GM12892 (cell line): ENCODE data around the gene NSMF.
"Not testable (repeated sequence)": the region's sequence is repeated elsewhere in the genome, so short reads cannot be mapped to it uniquely, and the experiment has no call there.

ENCODE experiments used
- DNase-seq: peaks from one replicate; pipeline ENCODE4 v3.0.0; 2011; ENCODE audit not compliant: insufficient read length
- FAIRE-seq: peaks from 2 replicates; lab custom pipeline; 2011; peaks lifted over from hg19 to GRCh38; lab: Jason Lieb, UNC
- POLR2A ChIP-seq: IDR thresholded peaks from 2 replicates; pipeline ENCODE4 v1.6.1; 2011; ENCODE audit warnings: low read depth, low read length, control low read depth
- POLR2AphosphoS5 ChIP-seq: IDR thresholded peaks from 2 replicates; pipeline ENCODE4 v1.6.1; 2011; ENCODE audit warnings: low read depth, low read length, control low read depth
- TAF1 ChIP-seq: IDR thresholded peaks from 2 replicates; pipeline ENCODE4 v1.6.1; 2011; ENCODE audit warnings: low read depth, mild to moderate bottlenecking, control low read depth, low read length, borderline replicate concordance

NSMF gene

DNA sequence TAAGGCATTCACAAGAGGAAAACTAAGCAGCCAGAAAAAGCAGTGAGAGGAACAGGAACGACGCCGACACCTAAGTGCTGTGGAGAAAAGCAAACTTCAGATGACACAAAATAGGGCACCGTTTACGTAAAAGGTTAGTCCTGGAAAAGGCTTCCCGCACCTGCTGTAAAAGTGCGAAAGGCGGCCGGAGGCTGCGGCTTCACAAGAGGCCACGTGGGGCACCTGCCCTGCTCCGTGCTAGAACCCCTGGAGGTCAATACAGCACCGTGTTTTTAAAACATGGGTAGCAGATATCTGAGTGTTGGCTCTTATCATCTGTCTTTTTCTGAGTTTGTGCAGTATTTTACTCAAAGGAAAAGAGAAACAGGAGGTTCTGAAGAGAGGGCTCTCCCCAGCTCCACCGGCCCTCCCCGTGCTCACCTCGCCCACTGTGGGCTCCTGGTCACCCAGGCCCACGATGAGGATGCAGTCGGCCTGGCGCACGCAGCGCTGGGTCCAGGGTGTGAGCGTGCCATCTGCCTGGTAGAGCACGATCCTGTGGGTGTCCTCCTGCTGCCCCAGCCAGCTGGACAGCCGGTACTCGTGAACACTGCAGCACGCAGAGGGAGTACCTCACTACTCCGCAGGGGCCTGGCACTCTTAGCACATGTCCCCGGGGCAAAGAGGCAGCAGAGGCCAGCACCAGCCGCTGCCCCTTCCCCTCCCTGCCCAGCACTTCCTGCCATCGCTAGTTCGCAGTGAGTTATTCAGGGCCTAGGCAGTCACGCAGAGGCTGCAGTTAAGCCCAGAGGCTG, 21.0 kb upstream of the NSMF start:
- DNase-seq (no peak), FAIRE-seq (no peak)
- TF ChIP-seq TAF1 (no peak), POLR2A (no peak), POLR2AphosphoS5 (no peak)

DNA sequence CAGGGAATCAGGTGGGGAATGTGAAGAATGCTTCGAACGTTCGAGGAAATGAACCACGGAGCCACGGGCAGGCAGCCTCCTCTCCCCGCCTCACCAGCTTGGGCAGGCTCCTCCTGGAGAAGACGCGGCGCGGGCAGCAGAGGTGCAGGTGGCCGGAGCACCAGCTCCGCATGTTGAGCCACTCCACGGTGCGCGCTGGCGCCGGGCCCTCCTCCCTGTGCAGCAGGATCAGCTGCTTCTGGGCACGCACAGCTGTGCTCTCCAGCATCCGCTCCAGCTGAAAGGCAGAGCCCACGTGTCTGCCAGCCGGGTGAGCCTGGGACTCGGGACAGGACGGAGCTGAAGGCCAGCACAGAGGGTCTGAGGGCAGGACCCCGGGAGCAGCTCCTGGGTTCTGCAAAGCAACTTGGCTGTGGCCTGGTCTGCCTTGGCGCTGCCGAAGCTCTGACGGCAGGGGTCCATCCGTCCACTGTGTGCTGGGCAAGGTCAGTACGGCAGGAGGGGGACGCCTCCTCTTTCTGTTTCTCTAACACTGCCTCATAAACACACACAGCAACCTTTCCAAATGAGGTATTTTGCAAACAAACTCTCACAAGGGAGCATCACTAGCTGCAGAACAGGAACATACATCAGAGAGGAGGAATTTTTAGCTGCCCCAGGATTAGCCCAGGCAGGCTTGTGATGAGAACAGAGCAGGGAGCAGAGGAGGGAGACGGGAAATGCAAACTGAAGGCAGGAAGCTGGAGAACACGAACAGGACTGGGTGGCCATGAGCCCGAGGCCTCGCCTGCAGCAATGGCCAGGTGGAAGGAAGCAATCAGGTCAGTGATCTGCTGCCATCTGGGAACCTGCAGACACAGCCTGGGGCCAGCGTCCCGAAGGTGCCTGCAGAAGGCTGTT, 20.1 kb upstream of the NSMF start:
- FAIRE-seq, result no peak
- DNase-seq, result no peak

DNA sequence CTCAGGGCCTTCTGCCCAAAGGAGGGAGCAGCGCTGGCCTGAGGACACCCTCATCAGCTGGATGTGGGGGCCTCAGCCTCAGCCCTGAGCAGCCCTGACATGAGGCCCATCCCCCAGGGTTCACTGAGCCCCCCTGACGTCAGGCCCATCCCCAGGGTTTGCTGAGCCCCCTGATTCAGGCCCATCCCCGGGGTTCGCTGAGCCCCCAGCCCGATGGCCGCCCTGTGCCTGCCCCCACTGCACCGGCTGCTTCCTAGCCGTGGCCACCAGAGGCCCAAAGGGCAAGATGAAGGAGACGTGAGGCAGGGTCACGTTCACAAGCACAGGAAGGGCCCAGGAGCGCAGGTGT, 19.5 kb upstream of the NSMF start:
- TF ChIP-seq TAF1 (no peak), POLR2A (no peak), POLR2AphosphoS5 (no peak)
- DNase-seq (no peak), FAIRE-seq (no peak)

More for the DNA sequence above, 20.1 kb upstream of the NSMF start:
- TF ChIP-seq TAF1 (no peak), POLR2A (no peak), POLR2AphosphoS5 (no peak)

DNA sequence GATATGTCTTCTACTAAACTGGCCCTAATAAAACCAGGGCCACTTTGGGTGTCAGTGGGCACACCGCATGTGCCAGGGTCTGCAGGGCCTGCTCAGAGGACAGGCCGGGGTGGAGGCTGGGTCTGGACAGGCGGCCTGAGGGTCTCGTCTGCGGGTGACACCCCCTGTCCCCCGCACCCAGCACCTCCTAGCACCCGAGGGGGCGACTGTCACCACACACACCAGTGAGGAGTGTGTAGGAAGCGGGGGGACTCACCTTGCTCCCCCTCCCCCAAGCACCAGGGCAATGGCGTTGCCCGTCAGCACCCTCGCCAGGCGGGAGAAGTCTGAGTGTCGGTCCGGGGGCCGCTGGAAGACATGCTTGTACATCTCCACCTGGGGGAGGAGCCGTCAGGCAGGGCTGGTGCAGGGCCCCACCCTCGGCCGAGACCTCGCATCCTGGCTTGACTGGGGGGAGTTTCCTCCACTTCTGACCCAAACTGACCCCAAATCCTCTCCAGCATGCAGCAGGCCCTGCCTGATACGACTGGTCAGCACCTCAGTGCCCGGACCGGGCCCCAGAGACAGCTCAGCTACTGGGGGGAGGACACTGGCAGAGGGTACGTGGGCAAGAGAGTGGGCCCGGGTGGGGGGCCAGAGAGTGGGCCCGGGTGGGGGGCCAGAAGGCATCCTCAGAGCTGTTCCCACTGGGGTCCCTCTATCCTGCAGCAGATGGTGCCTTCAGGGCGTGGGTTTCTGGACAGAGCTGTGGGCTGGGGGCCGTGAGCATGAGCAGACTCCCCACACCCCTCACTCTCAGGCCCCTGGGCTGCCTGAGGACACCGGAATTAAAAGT, 18.9 kb upstream of the NSMF start:
- FAIRE-seq (no peak), DNase-seq (no peak)
- TF ChIP-seq POLR2AphosphoS5 (no peak), POLR2A (no peak), TAF1 (no peak)

DNA sequence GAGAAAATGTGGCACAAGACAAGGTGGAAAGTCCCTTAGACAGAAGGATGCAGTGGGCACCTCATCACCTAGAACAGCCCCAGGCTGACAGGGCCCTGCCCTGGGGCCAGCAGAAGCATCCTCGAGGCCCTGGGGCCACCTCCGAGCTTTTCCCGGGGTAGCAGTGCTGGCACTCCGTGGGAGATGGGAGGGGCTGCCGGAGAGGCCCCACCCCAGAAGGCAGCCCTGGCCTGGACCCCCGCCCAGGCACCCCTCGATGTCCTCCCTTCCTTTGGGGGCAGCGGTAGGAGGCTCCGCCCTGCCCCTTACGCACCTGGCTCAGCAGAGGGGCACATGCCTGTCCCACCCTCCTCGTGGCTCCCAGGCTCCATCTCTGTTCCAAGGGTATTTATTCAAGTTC, 17.7 kb upstream of the NSMF start:
- DNase-seq (no peak), FAIRE-seq (no peak)
- no peak for TF ChIP-seq POLR2A
- no peak for TF ChIP-seq TAF1
- no peak for TF ChIP-seq POLR2AphosphoS5

DNA sequence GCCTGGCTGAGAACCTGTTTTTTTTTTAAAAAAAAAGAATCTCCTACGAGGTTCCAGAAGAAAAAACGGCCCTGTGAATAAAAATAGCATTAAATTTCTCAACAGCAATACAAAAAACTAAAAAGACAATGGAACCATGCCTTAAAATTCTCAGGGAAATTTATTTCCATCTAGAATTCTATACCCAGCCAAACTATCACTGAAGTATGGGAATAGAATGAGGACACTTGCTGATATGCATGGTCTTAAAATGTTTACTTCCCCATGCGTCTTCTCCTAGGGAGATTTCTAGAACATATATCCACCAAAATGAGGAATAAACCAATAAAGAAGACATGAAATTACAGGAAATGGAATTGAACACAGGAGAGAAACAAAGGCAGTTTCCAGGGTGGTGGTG, 16.5 kb upstream of the NSMF start:
- FAIRE-seq (no peak), DNase-seq (no peak)
- TF ChIP-seq POLR2AphosphoS5, result no peak
- no peak for TF ChIP-seq POLR2A
- TF ChIP-seq TAF1, result no peak

DNA sequence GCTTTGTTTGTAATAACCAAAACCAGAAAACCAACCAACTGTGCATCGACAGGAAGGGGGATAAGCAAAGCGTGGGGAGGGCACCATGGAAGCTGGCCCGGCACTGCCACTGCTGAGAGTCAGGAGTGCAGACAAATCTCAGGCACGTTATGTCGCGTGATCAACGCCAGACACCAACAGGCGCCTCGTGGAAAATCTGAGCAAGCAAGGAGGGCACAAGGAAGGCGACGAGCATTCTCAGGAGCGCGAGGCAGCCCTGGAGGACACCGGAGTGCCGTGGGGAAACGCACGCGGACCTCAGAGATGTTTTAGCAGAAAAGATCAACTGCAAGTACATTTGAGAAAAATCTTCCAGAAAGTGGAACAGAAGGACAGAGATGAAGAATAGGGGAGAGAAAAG, 15.1 kb upstream of the NSMF start:
- TF ChIP-seq POLR2AphosphoS5, result no peak
- TF ChIP-seq POLR2A, result no peak
- TF ChIP-seq TAF1, result no peak
- DNase-seq (no peak), FAIRE-seq (no peak)

DNA sequence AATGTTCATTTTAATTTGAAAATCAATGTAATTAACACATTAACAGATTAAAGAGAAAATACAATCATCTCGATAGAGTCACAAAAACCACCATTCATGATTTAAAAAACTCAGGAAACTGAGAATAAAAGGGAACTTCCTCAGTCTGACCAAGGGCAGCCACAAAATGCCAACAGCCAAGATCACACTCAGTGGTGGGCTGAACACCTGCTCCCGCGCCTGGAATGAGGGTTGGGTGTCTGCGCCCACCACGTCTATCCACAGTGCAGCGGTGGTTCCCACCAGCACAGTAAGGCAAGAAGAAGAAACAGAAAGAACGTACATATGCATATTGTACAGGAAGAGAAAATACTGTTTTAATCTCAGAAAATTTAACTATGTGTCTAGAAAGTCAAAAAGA, 11.7 kb upstream of the NSMF start:
- no peak for FAIRE-seq
- DNase-seq, result no peak
- TF ChIP-seq POLR2A (no peak), POLR2AphosphoS5 (no peak), TAF1 (no peak)

DNA sequence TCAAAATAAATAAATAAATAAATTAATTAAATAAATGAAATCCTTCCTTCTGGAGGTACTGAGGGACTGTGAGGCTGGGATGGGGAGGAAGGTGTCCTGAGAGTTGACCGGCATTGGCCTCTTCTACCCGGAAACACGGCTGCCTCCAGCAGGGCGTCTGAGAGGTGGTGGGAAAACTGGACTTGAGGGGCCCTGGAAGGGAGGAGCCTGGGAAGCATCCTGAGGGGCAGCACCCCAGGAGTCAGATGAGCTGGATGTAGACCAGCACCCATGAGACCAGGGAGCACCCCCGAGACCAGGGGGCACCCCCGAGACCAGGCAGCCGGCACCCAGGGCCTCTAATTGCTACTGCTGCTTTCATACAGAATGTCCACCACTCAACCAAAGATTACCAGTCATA, 8.8 kb upstream of the NSMF start:
- FAIRE-seq (no peak), DNase-seq (no peak)
- TF ChIP-seq TAF1, result no peak
- no peak for TF ChIP-seq POLR2AphosphoS5
- no peak for TF ChIP-seq POLR2A

DNA sequence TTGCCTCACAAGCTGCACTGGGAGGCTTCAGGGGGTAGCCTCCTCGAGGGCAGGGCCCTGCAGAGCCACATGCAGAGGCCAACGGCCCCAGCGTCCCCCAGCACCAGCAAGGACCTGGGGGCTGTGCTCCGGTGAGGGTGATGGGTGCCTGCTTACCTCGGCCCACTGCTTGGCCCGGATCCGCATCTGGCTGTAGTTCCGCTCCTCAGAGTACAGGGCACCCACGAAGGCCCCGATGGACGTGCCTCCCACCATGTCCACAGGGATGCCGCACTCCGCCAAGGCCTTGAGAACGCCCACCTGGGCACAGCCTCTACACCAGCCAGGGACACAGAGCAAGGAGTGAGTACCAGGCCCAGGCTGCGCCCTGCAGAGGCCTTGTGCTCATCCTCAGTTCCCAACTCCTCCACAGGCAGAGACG, 8.0 kb upstream of the NSMF start:
- TF ChIP-seq TAF1, result no peak
- no peak for TF ChIP-seq POLR2AphosphoS5
- TF ChIP-seq POLR2A, result no peak
- DNase-seq (no peak), FAIRE-seq (no peak)

DNA sequence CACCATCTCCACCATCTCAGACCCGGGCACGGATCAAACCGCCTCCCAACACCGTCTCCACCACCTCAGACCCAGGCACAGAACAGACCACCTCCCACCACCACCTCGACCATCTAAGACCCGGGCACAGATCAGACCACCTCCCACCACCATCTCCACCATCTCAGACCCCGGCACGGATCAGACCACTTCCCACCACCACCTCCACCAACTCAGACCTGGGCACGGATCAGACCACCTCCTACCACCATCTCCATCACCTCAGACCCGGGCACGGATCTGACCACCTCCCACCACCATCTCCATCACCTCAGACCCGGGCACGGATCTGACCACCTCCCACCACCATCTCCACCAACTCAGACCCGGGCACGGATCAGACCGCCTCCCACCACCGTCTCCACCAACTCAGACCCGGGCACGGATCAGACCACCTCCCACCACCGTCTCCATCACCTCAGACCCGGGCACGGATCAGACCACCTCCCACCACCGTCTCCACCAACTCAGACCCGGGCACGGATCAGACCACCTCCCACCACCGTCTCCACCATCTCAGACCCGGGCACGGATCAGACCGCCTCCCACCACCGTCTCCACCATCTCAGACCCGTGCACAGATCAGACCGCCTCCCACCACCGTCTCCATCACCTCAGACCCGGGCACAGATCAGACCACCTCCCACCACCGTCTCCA, 7.4 kb upstream of the NSMF start:
- not testable (repeated sequence) for FAIRE-seq, DNase-seq
